HG03520 (cell line): ENCODE data around the gene GUCA2B.

Experiments used
- ATAC-seq: cut with Tn5 transposase; IDR thresholded peaks from one replicate; pipeline ENCODE4 v1.9.1; 2021; ENCODE audit warnings: mild to moderate bottlenecking, moderate library complexity; ENCODE audit not compliant: unreplicated experiment

Gene GUCA2B

GRCh38 chr1:42142894-42143675, 10.1 kb upstream of the GUCA2B start:
- ATAC-seq, result no peak

- ATAC-seq, result no peak
These were observed 9.1 kb upstream of the GUCA2B start for GRCh38 chr1:42143896-42144710.

GRCh38 chr1:42144711-42145388, 8.4 kb upstream of the GUCA2B start:
- ATAC-seq, result no peak

GRCh38 chr1:42145389-42145716, 7.9 kb upstream of the GUCA2B start:
- ATAC-seq, result no peak

- ATAC-seq, result no peak
These were observed 7.2 kb upstream of the GUCA2B start for GRCh38 chr1:42145764-42146625.

GRCh38 chr1:42146626-42147320, 6.4 kb upstream of the GUCA2B start:
- ATAC-seq, result no peak

- no peak for ATAC-seq
These were observed 5.0 kb upstream of the GUCA2B start for GRCh38 chr1:42148166-42148565.

GRCh38 chr1:42150651-42151050, 2.6 kb upstream of the GUCA2B start:
- no peak for ATAC-seq

- ATAC-seq, result no peak
These were observed 1.1 kb upstream of the GUCA2B start for GRCh38 chr1:42152119-42152518.

GRCh38 chr1:42153624-42154023, 414 bp downstream of the GUCA2B start:
- no peak for ATAC-seq

GRCh38 chr1:42154685-42155084, 1.5 kb downstream of the GUCA2B start:
- ATAC-seq, result no peak

- no peak for ATAC-seq
These were observed 2.2 kb downstream of the GUCA2B start for GRCh38 chr1:42155362-42155761.

- ATAC-seq, result no peak
These were observed 4.5 kb downstream of the GUCA2B start for GRCh38 chr1:42157667-42158066.

- ATAC-seq, result no peak
These were observed 5.0 kb downstream of the GUCA2B start for GRCh38 chr1:42158189-42158588.

GRCh38 chr1:42162181-42162580, 9.0 kb downstream of the GUCA2B start:
- ATAC-seq, result no peak

- ATAC-seq, result no peak
These were observed 9.9 kb downstream of the GUCA2B start for GRCh38 chr1:42163114-42163513.

- ATAC-seq, result no peak
These were observed 10.6 kb downstream of the GUCA2B start for GRCh38 chr1:42163536-42164503.

GRCh38 chr1:42164551-42165420, 11.6 kb downstream of the GUCA2B start, which contains the start of gene GUCA2A:
Gene GUCA2A (minus strand): TSS chr1:42164745. CDS start chr1:42164712, 33 bp downstream.
- no peak for ATAC-seq
